IMR-90 (cell line): ENCODE results near the gene SLC16A2. TPM values are rescaled to one million over a fixed set of nuclear protein-coding genes. Genes with fewer than 3 reads are reported as not detected.

Source experiments
- ATAC-seq: fragments of 200-7000 bp; cut with Tn5 transposase; 2 replicates; pipeline ENCODE4 v1.9.1; 2020; ENCODE audit warnings: low read depth, mild to moderate bottlenecking, moderate library complexity
- BruUV-seq: library from RNA; stranded (reverse); fragments of 400-500 nt; replicated peaks from 2 replicates; lab custom pipeline; 2021; lab: Mats Ljungman, UMichigan
- CTCF ChIA-PET: fragments of 300-600 bp; formaldehyde crosslinking; extraction: SDS; loops from one replicate; lab custom pipeline; 2021; ENCODE audit warnings: antibody characterized with exemption; lab: Yijun Ruan, JAX
- POLR2A ChIA-PET: fragments of 300-600 bp; sonication (Branson Sonifier 250); formaldehyde crosslinking; loops from one replicate; lab custom pipeline; 2022; ENCODE audit warnings: antibody characterized with exemption; ENCODE audit not compliant: unreplicated experiment; lab: Charles Lee
- DNase-seq: peaks from one replicate; pipeline ENCODE4 v3.0.0; 2013
- H2AFZ ChIP-seq: replicated peaks from 2 replicates; pipeline ENCODE3; 2013; ENCODE audit warnings: low read length, mild to moderate bottlenecking; ENCODE audit not compliant: poor library complexity
- H2AK5ac ChIP-seq: 2 replicates; pipeline ENCODE4 v1.6.1; 2013; ENCODE audit warnings: low read depth, low read length, inconsistent platforms
- H2AK9ac ChIP-seq: replicated peaks from 2 replicates; pipeline ENCODE3; 2013; ENCODE audit warnings: mild to moderate bottlenecking, low read depth, low read length, moderate library complexity; ENCODE audit not compliant: poor library complexity
- H2BK120ac ChIP-seq: 2 replicates; pipeline ENCODE4 v1.6.1; 2013; ENCODE audit warnings: low read depth, low read length, inconsistent platforms
- H2BK15ac ChIP-seq: 3 replicates; pipeline ENCODE4 v1.6.1; 2013; ENCODE audit warnings: low read depth, low read length, inconsistent platforms
- H2BK20ac ChIP-seq: 2 replicates; pipeline ENCODE4 v1.6.1; 2013; ENCODE audit warnings: low read depth, mild to moderate bottlenecking, inconsistent platforms, low read length, moderate library complexity
- H2BK5ac ChIP-seq: 2 replicates; pipeline ENCODE4 v1.6.1; 2013; ENCODE audit warnings: mild to moderate bottlenecking, low read depth, low read length, inconsistent platforms; ENCODE audit not compliant: poor library complexity, severe bottlenecking
- H3K14ac ChIP-seq: replicated peaks from 2 replicates; pipeline ENCODE4 v1.6.1; 2013; ENCODE audit warnings: low read depth, low read length, inconsistent platforms
- H3K18ac ChIP-seq: 2 replicates; pipeline ENCODE4 v1.6.1; 2013; ENCODE audit warnings: low read depth, low read length, control low read depth
- H3K23ac ChIP-seq: 2 replicates; pipeline ENCODE4 v1.6.1; 2013; ENCODE audit warnings: low read depth, low read length, inconsistent platforms
- H3K27ac ChIP-seq: 2 replicates; pipeline ENCODE4 v1.5.1; 2013; ENCODE audit warnings: mild to moderate bottlenecking, control low read depth, low read length; ENCODE audit not compliant: insufficient read depth
- H3K27me3 ChIP-seq: 2 replicates; pipeline ENCODE4 v1.6.1; 2013; ENCODE audit warnings: low read length; ENCODE audit not compliant: control insufficient read depth, insufficient read depth
- H3K36me3 ChIP-seq: 2 replicates; pipeline ENCODE4 v1.6.1; 2013; ENCODE audit warnings: low read length, mixed read lengths; ENCODE audit not compliant: control insufficient read depth, insufficient read depth
- H3K4ac ChIP-seq: 2 replicates; pipeline ENCODE4 v1.6.1; 2013; ENCODE audit warnings: low read depth, low read length, inconsistent platforms
- H3K4me1 ChIP-seq: 2 replicates; pipeline ENCODE4 v1.6.1; 2013; ENCODE audit warnings: low read length, mixed read lengths; ENCODE audit not compliant: control insufficient read depth, insufficient read depth
- H3K4me2 ChIP-seq: 2 replicates; pipeline ENCODE4 v1.6.1; 2013; ENCODE audit warnings: low read depth, mild to moderate bottlenecking, control low read depth, low read length, moderate library complexity
- H3K4me3 ChIP-seq: 2 replicates; pipeline ENCODE4 v1.5.1; 2013; ENCODE audit warnings: low read depth, mild to moderate bottlenecking, control low read depth, low read length, moderate library complexity; ENCODE audit not compliant: insufficient read depth
- H3K56ac ChIP-seq: 2 replicates; pipeline ENCODE4 v1.6.1; 2013; ENCODE audit warnings: low read length, inconsistent platforms; ENCODE audit not compliant: insufficient read depth; ENCODE audit errors: extremely low read depth
- H3K79me1 ChIP-seq, 2 experiments: 2 replicates each; pipeline ENCODE4 v1.6.1; 2013; ENCODE audit warnings: low read length in 2 of 2, inconsistent platforms in 1 of 2, low read depth in 1 of 2
- H3K9ac ChIP-seq: 2 replicates; pipeline ENCODE4 v1.6.1; 2013; ENCODE audit warnings: low read depth, low read length, control low read depth
- H3K9me1 ChIP-seq: 2 replicates; pipeline ENCODE4 v1.6.1; 2013; ENCODE audit warnings: low read length, inconsistent platforms; ENCODE audit not compliant: insufficient read depth
- H3K9me3 ChIP-seq: 2 replicates; pipeline ENCODE4 v1.6.1; 2013; ENCODE audit warnings: low read length; ENCODE audit not compliant: control insufficient read depth, insufficient read depth
- H4K20me1 ChIP-seq: 2 replicates; pipeline ENCODE4 v1.6.1; 2013; ENCODE audit warnings: low read length, inconsistent platforms; ENCODE audit not compliant: insufficient read depth
- H4K5ac ChIP-seq: 2 replicates; pipeline ENCODE4 v1.6.1; 2013; ENCODE audit warnings: mild to moderate bottlenecking, low read depth, low read length, control low read depth
- H4K8ac ChIP-seq, 2 experiments: 2 replicates each; pipeline ENCODE4 v1.6.1; 2013; ENCODE audit warnings: low read depth in 2 of 2, low read length in 2 of 2, control low read depth in 1 of 2, inconsistent platforms in 1 of 2
- H4K91ac ChIP-seq: 2 replicates; pipeline ENCODE4 v1.6.1; 2013; ENCODE audit warnings: low read depth, low read length, inconsistent platforms; ENCODE audit not compliant: insufficient read depth
- FOS ChIP-seq: fragments of 150-350 bp; IDR thresholded peaks from 2 replicates; pipeline ENCODE4 v1.6.1; 2016; ENCODE audit warnings: low read depth, low read length
- MAFK ChIP-seq: IDR thresholded peaks from 2 replicates; pipeline ENCODE4 v1.6.1; 2012; ENCODE audit warnings: low read depth, low read length, improper control_type of control experiment
- MXI1 ChIP-seq: IDR thresholded peaks from 2 replicates; pipeline ENCODE4 v1.6.1; 2012; ENCODE audit warnings: low read depth, mild to moderate bottlenecking, low read length, moderate library complexity, borderline replicate concordance
- NFE2L2 ChIP-seq: fragments of 150-350 bp; IDR thresholded peaks from 2 replicates; pipeline ENCODE4 v1.6.1; 2016; ENCODE audit warnings: low read depth, mild to moderate bottlenecking, low read length
- POLR2A ChIP-seq: IDR thresholded peaks from 2 replicates; pipeline ENCODE4 v1.6.1; 2012; ENCODE audit warnings: mild to moderate bottlenecking, low read depth, low read length
- RFX5 ChIP-seq: IDR thresholded peaks from 2 replicates; pipeline ENCODE4 v1.8.0; 2012; ENCODE audit warnings: low read depth, mild to moderate bottlenecking, low read length, moderate library complexity
- SMC3 ChIP-seq: fragments of 150-350 bp; IDR thresholded peaks from 2 replicates; pipeline ENCODE4 v1.6.1; 2016; ENCODE audit warnings: low read depth, mild to moderate bottlenecking, antibody characterized with exemption, low read length, moderate library complexity
- WGBS, 2 experiments: methylation state at CpG; one replicate each; pipeline versions ENCODE4 v1.1.5 to v1.1.7; 2013; ENCODE audit warnings: missing lambda C conversion rate in 2 of 2; ENCODE audit not compliant: insufficient read length in 1 of 2; ENCODE audit errors: extremely low coverage in 2 of 2; 5-methylcytosine and 5-hydroxymethylcytosine counted together
- dilution Hi-C: fragments of 300-500 bp; cut with HindIII; formaldehyde crosslinking; loops from one replicate; pipeline ENCODE4 v1.14.3; 2018; ENCODE audit warnings: low sequenced_read_pairs; ENCODE audit not compliant: unreplicated experiment
- in situ Hi-C: fragments of 300-500 bp; cut with MboI; formaldehyde crosslinking; loops from 3 replicates; pipeline ENCODE4 v1.14.3; 2019; ENCODE audit warnings: low sequenced_read_pairs, inconsistent platforms, mixed read lengths
- intact Hi-C: fragments of 100-400 bp; cut with micrococcal nuclease; formaldehyde crosslinking; loops from 2 replicates; pipeline ENCODE4 v1.10.0; 2022
- polyA plus RNA-seq, 3 experiments: library from polyadenylated mRNA; depleted of rRNA; stranded (reverse); fragments of >200 nt; gene quantifications; 2 replicates each; pipeline ENCODE4 v1.2.3, GENCODE V29; 2012; ENCODE audit warnings: low replicate concordance in 1 of 3
- total RNA-seq: library from RNA; depleted of rRNA; stranded (reverse); fragments of >200 nt; gene quantifications from 2 replicates; pipeline ENCODE4 v1.2.3, GENCODE V29; 2012

SLC16A2 gene
- total and polyA plus RNA-seq, 2 of the 4 experiments (the other 2 are of a cell fraction) = 6.1 to 23.8 TPM

- no TSS peak for BruUV-seq
- ATAC-seq (no peak), DNase-seq (peak; percentile 6)
- TF ChIP-seq SMC3 (no peak), RFX5 (no peak), FOS (no peak), MXI1 (no peak), MAFK (no peak), NFE2L2 (no peak), POLR2A (no peak)
- Histone ChIP-seq H4K5ac (no peak overlapping the region), H3K14ac (no peak overlapping the region), H4K91ac (peak overlapping the region; percentile 17; the same call in 1 of the 2 replicates), H3K4me3 (no peak overlapping the region), H3K18ac (no peak overlapping the region), H2BK15ac (0 out of 3 replicates have a peak overlapping the region, but pooled peaks have one; percentile 19), H2BK20ac (0 out of 2 replicates have a peak overlapping the region, but pooled peaks have one; percentile 20), H3K9me3 (no peaks in the 10 kb centered on the region), H3K4me2 (no peak overlapping the region), H3K36me3 (no peaks in the 10 kb centered on the region), H3K9me1 (peaks cover 14% of the 10 kb centered on the region), H3K23ac (no peak overlapping the region; the same call in 1 of the 2 replicates), H3K27me3 (peaks cover 2% of the 10 kb centered on the region; the same call in 1 of the 2 replicates), H3K4me1 (peaks cover 6% of the 10 kb centered on the region), H2AK9ac (no peak overlapping the region), H2BK5ac (no peak overlapping the region), H3K4ac (peak overlapping the region; percentile 68), H3K56ac (no peak overlapping the region), H3K79me1 (peaks cover 12 to 20% of the 10 kb centered on the region in 2 experiments; a peak in 1 of 4 replicates), H2AFZ (peak overlapping the region; percentile 54), H3K9ac (no peak overlapping the region), H2BK120ac (peak overlapping the region; percentile 66), H3K27ac (no peak overlapping the region), H4K20me1 (peaks cover 9% of the 10 kb centered on the region; the same call in 1 of the 2 replicates), H2AK5ac (peak overlapping the region; percentile 2; the same call in 1 of the 2 replicates), H4K8ac (no peak overlapping the region)
- ChIA-PET POLR2A (no interaction called here), CTCF (no interaction called here)
- intact Hi-C loops = no loop called here
- dilution Hi-C loops = no loop called here
- in situ Hi-C loops = no loop called here
- no CpG with 5 or more reads among the region's 2 CpGs for WGBS, 2 experiments
Observed at GRCh38 chrX:74449322-74449936, 28.1 kb downstream of the SLC16A2 start.
